GM12892 (cell line): ENCODE measurements around the gene ANKMY1. TPM values are rescaled to one million over a fixed set of nuclear protein-coding genes. Genes with fewer than 3 reads are reported as not detected.
A peak's percentile ranks its signal among the peaks of the same experiment; 100 is the strongest.

Experiments
- DNase-seq: peaks from one replicate; pipeline ENCODE4 v3.0.0; 2011; ENCODE audit not compliant: insufficient read length
- FAIRE-seq: peaks from 2 replicates; lab custom pipeline; 2011; peaks lifted over from hg19 to GRCh38; lab: Jason Lieb, UNC
- POLR2A ChIP-seq: IDR thresholded peaks from 2 replicates; pipeline ENCODE4 v1.6.1; 2011; ENCODE audit warnings: low read depth, low read length, control low read depth
- POLR2AphosphoS5 ChIP-seq: IDR thresholded peaks from 2 replicates; pipeline ENCODE4 v1.6.1; 2011; ENCODE audit warnings: low read depth, low read length, control low read depth
- TAF1 ChIP-seq: IDR thresholded peaks from 2 replicates; pipeline ENCODE4 v1.6.1; 2011; ENCODE audit warnings: low read depth, mild to moderate bottlenecking, control low read depth, low read length, borderline replicate concordance
- polyA plus RNA-seq: library from polyadenylated mRNA; unstranded; fragments of >200 nt; gene quantifications from one replicate; pipeline ENCODE4 v1.2.1, GENCODE V29; 2012; ENCODE audit warnings: missing spikeins, inconsistent platforms; ENCODE audit not compliant: missing spikeins

The ANKMY1 gene, protein sequence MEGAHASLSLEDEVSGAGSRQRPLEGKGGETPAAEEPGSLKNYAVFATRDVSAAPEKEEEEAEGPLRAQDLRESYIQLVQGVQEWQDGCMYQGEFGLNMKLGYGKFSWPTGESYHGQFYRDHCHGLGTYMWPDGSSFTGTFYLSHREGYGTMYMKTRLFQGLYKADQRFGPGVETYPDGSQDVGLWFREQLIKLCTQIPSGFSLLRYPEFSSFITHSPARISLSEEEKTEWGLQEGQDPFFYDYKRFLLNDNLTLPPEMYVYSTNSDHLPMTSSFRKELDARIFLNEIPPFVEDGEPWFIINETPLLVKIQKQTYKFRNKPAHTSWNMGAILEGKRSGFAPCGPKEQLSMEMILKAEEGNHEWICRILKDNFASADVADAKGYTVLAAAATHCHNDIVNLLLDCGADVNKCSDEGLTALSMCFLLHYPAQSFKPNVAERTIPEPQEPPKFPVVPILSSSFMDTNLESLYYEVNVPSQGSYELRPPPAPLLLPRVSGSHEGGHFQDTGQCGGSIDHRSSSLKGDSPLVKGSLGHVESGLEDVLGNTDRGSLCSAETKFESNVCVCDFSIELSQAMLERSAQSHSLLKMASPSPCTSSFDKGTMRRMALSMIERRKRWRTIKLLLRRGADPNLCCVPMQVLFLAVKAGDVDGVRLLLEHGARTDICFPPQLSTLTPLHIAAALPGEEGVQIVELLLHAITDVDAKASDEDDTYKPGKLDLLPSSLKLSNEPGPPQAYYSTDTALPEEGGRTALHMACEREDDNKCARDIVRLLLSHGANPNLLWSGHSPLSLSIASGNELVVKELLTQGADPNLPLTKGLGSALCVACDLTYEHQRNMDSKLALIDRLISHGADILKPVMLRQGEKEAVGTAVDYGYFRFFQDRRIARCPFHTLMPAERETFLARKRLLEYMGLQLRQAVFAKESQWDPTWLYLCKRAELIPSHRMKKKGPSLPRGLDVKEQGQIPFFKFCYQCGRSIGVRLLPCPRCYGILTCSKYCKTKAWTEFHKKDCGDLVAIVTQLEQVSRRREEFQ
- 9.9 TPM for polyA plus RNA-seq

DNA sequence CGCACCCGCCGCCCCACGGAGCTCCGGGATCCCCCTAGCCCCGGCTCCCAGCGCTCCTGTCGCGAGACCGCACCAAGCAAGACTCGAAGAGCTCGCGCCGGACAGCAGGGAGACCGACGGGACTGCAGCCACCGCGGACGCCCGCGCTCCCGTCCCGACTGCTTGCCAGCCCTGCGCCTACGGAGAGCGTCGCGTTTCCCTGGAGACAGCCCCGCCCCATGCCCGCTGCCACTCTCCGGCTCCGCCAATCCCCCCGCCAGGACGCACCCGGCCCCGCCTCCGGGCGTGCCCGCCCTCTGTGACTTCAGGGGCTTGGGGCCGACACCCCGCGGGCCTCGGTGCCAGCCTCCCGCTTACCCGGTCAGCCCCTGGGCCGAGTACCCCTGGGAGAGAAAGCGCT is at the start of gene ANKMY1:
Gene ANKMY1, minus strand, starts transcription at position 181 of the 400 bp plus-strand sequence. CDS start 653 bp downstream, outside the sequence.
- TF ChIP-seq POLR2AphosphoS5, result no peak
- TF ChIP-seq POLR2A, result no peak
- no peak for TF ChIP-seq TAF1
- DNase-seq (peak; percentile 70), FAIRE-seq (no peak)

DNA sequence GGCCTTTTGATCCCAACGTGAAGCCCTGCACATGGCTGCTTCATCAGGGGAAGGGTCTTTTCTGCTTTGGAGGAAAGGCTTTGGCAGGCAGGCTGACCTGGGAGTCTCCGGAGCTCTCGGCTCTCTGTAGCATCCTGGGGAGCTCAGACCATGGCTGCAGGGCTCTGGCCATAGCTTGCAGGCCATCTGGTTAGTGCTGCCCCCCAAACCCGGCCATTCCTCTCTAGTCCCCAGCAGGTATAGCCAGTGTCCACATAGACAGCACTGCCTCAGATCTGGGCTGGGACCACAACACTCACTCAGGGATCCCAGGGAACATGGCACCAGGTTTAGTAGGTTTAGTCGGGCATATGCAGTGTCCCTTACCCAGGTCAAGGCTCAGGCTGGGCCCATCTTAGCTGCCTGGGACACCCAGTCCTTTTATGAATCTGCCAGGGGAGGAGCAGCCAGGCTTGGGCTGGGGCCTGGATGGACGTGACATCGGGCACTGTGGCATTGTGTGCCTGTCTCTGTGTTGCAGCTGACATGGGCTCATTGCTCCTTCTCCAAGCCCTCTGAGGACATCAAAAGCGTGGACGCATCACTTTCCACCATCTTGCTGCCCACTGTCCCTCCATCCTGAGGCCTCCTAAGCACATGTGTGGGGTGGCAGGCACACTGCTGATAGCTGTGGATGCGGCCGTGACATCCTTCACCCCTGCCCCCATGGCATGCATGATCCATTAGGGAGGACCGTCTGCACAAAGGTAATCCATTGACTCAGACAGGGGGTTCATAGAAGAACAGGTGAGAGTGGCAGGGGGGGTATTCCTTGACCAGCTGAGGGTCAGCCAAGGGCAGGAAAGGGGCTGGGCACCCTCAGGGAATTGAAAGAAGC is 48.3 kb upstream of the ANKMY1 start:
- TF ChIP-seq POLR2AphosphoS5 (no peak), TAF1 (no peak), POLR2A (no peak)
- FAIRE-seq (no peak), DNase-seq (peak; percentile 5)

DNA sequence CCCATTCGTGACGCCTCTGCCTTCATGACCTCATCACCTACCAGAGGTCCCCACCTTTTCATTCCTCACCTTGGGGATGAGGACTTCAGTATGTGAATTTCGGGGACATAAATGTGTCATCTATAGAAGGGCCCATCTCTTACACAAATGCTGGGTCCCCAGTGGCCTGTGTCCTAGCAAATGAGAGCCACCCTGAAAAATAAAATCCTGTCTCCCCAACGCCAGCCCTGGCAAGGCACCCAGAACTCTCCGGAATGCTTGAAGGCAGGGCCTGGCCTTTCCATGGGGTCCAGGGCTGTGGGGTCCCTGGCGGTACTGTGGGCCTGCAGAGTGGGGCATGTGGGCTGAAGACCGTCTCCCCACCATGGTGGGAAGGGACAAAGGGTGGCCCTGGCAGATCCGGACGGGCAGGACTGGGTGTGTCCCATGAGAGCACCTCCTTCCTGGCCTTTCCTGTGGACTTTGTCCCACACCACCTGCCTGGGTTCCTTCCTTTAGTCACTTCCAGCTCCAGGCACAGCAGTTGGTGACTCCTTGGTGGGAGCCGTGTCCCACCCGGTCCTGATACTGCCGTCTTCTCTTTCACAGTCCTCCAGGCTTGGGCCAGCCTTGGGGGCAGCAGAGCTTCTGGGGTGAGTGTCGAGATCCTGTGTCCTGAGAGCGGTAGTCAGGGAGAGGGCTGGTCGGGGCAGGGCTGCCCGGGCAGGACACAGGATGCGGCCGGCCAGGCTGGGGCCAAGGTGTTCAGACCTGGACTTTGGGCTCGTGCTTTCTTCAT is 47.3 kb upstream of the ANKMY1 start:
- DNase-seq (no peak), FAIRE-seq (no peak)
- TF ChIP-seq POLR2A (no peak), TAF1 (no peak), POLR2AphosphoS5 (no peak)

DNA sequence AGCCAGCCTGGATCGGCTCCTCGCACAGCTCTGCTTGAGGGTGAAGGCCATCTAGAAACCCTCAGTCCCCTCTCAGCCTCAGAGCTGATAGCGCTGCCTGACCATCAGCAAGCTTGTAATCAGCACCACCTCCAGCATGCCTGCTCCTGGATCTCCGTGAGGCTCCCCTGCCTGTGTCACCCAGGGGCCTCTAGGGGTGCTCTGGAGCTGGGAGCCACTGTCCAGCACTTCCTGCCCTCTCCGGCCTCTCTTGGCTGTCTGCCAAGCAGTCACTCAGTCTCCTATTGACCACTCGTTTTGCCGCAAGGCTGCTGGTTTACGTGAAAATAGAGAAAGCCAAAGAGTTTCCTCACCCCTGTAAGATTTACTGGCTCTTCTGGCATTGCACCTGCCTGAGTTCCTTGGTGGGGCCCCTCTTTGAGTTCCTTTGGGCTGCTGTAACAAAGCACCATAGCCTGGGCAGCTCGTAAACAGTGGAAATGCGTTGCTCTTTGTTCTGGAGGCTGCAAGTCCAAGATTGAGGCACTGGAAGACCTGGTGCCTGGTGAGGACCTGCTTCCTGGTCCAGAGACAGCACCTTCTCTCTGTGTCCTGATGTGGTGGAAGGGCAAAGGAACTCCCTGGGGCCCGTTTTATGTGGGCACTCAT is 46.6 kb upstream of the ANKMY1 start:
- no peak for DNase-seq
- no peak for FAIRE-seq
- TF ChIP-seq TAF1 (no peak), POLR2A (no peak), POLR2AphosphoS5 (no peak)

DNA sequence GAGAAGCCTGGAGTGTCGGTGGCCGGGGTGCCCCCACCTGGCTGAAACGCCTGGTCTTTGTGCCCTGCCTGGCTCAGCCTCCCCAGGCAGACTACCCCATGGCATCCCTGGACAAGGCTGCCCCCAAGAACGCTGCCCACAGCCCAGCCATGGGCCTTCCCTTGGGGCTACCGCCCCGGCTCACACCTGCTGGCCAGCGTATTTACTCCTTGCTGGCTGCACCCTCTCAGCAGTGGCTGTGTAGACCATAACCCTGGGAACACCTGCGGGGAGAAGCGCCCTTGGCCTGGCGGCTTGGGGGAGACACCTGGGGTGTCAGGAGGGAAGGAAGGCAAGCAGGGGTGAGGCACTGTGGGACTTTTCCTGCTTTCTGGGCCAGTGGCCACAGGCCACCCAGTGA is 46.1 kb upstream of the ANKMY1 start:
- no peak for DNase-seq
- no peak for FAIRE-seq
- no peak for TF ChIP-seq TAF1
- no peak for TF ChIP-seq POLR2AphosphoS5
- no peak for TF ChIP-seq POLR2A

DNA sequence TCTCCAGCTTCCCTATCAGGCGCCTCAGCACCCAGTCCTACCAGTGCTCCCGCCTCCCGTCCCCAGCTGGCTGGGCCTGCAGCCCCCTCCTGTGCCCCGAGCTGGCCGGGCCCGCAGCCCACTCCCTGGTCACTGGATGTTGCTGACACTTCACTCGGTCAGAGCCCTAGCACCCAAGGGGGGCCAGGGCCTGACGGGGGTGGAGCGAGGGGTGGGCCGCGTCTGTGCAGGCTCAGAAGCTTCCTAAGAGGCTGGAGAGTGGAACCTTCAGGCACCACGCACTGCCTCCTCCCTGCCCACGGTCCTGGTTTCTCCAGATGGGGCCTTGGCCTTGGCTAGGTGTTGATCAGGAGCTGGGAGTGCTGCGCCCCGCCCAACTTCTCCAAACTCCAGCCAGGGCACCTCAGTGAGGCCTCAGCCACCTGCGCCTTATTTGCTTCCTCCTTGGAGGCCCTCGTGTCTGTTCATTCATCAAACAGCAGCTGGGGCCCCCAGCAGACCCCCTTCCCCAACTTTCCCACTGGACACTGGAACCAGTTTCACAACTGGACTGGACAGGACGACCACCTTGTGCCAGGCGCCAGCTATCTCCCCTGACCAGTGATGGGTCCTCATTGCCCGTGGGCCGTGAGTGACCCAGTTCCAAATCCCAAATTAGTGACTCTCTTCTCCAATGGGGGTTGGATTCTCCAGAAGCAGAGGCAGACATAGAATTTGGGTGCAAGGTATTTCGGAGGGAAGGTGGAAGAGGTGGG is 45.5 kb upstream of the ANKMY1 start:
- FAIRE-seq, result no peak
- TF ChIP-seq POLR2AphosphoS5 (no peak), POLR2A (no peak), TAF1 (no peak)

DNA sequence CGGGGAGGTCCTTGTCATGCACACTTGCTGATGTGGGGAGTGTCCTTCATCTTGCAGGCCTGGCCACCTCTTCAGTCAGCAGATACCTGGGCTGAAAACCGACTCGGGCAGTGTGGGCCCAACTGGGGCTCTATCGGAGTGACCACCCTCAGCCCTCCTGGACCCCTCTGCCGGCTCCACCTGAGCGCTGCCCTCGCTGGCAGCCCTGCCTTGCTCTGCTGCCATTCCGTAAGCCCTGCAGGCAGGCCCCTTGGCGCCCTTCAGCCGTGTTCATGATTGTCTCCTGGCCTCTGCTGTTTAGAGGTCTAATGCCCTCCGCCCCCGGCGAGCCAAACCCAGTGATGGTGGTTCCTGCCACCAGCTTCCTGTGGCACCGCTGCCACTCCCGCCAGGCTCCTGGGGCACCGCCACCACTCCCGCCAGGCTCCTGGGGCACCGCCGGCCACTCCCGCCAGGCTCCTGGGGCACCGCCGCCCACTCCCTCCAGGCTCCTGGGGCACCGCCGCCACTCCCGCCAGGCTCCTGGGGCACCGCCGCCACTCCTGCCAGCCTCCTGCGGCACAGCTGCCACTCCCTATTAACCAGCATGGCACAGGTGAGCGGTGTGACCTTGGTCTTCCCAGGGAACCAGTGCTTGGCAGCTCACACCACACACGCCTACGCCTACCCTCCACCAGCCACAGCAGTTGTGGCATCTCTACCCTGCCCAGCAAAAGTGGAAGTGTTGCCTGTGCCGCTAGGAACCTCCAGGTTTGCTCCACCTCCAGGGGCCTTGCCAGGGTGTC is 44.7 kb upstream of the ANKMY1 start:
- FAIRE-seq (no peak), DNase-seq (no peak)
- TF ChIP-seq POLR2A, result no peak
- TF ChIP-seq TAF1, result no peak
- no peak for TF ChIP-seq POLR2AphosphoS5

More for the DNA sequence above, 45.5 kb upstream of the ANKMY1 start:
- no peak for DNase-seq

DNA sequence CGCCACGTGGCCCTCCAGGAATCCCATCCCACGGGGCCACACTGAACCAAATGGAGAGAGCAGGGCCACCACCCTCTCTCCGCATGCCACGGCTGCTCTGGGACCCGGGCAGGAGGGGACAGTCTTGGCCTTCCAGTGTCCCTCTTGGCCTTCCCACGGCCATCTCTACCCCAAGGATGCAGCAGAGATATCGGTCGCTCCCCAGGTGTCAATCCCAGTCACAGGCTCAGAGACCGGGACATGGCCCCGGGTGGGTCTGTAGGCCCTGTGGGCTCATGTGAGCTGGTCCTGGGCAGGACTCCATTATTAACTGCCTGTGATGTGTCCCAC is 44.0 kb upstream of the ANKMY1 start:
- no peak for DNase-seq
- FAIRE-seq, result no peak
- TF ChIP-seq POLR2A, result no peak
- no peak for TF ChIP-seq TAF1
- TF ChIP-seq POLR2AphosphoS5, result no peak

DNA sequence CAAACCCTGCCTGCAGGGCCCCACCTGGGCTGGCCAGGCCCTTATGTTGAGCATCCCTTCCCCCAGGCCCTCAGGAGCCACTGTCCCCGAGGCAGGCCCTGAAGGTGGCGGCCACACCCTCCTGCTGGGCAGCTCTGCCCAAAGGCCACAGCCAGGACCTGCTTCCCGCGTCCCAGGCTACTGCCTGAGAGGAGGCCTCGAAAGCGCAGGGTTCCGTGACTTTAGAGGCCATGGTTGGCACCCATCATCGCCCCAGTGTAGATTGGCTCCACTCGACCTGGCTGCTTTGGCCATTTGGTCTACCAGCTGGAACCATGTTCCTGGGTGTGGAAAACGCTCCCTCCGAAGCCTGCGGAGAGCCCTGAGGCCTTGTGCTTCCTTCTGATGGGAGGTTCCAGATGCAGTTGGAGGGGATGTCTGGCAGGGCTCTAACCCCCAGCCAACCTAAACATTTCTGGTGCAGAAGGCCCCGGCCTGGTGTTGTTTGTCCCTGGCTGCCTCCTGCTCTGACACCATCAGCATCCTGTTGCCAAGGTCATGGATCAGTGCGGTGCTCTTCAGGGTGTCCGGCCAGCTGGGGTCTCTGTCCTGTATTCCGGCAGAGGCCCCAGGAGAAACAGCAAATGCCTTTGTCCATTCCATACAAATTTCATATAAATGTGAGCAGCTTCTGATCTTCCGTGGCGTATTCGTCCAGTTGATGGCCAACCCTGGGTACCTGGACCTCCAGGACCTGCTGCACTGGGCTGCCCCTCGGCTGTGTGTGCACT is 43.5 kb upstream of the ANKMY1 start:
- TF ChIP-seq POLR2AphosphoS5, result no peak
- no peak for TF ChIP-seq TAF1
- TF ChIP-seq POLR2A, result no peak
- FAIRE-seq (no peak), DNase-seq (no peak)
